Measurements from ENCODE around the gene FAM234B. TPM values are rescaled to one million over a fixed set of nuclear protein-coding genes. Genes with fewer than 3 reads are reported as not detected.

The FAM234B gene
- polyA plus RNA-seq, 3 donors = 1.6 to 3.2 (median 2.0) TPM

GRCh38 chr12:13091832-13092231 lies 47.7 kb downstream of the FAM234B start:
- Mint-ChIP-seq H3K4me1 (peaks cover 24% of the 10 kb centered on the region), H3K27me3 (ENCODE audit: low read depth in 3 of 3) (peaks cover 0 to 3% (median 1%) of the 10 kb centered on the region in 3 donors), H3K36me3 (no peaks in the 10 kb centered on the region), H3K9me3 (no peaks in the 10 kb centered on the region), H3K4me3 (no peak overlapping the region), H3K27ac (peak overlapping the region in 1 of 7 donors; percentile 11)
- H3K4me2 ChIP-seq (replicated peaks; ENCODE audit: extremely low read depth, low read length, poor library complexity, severe bottlenecking) = no peak overlapping the region
- H3K4me3 ChIP-seq (replicated peaks in 1 of 3; ENCODE audit: low read depth in 2 of 3, low read length in 3 of 3) = no peak overlapping the region
- H3K9ac ChIP-seq (ENCODE audit: insufficient read depth, low read length, poor library complexity, severe bottlenecking) = no peak overlapping the region
- no peaks in the 10 kb centered on the region for H4K20me1 ChIP-seq (ENCODE audit: insufficient read depth, low read length)
- DNase-seq = no peak
- intact Hi-C loops (cut with micrococcal nuclease) = loop anchor here in 1 of 2 donors (10.0 kb wide), 1 partner anchor 177 kb away; no protein-coding TSS in a partner anchor
- no peaks in the 10 kb centered on the region for H3K9me3 ChIP-seq (replicated peaks in 1 of 2; ENCODE audit: control insufficient read depth in 1 of 2, insufficient read depth in 1 of 2, low read length in 2 of 2)
- H2AFZ ChIP-seq (ENCODE audit: insufficient read depth, low read depth, low read length, poor library complexity, severe bottlenecking) = no peak overlapping the region
- no peaks in the 10 kb centered on the region for H3K27me3 ChIP-seq (ENCODE audit: control insufficient read depth in 2 of 2, insufficient read depth in 2 of 2, low read length in 2 of 2)
- no peaks in the 10 kb centered on the region for H3K79me2 ChIP-seq (ENCODE audit: insufficient read depth, low read length)
- TF ChIP-seq CTCF (IDR thresholded peaks at IDR 0.05) = no peak
- H3K27ac ChIP-seq (ENCODE audit: low read depth in 1 of 2, low read length in 2 of 2) = no peak overlapping the region
- 100% methylated on average over 1 of the region's 6 CpGs for WGBS (ENCODE audit: insufficient coverage)
- no peaks in the 10 kb centered on the region for H3K36me3 ChIP-seq (replicated peaks in 1 of 2; ENCODE audit: control insufficient read depth in 1 of 2, insufficient read depth in 2 of 2, low read length in 2 of 2)
- peaks cover 10 to 16% of the 10 kb centered on the region in 2 donors for H3K4me1 ChIP-seq (ENCODE audit: control insufficient read depth in 1 of 2, insufficient read depth in 2 of 2, low read length in 2 of 2)

DNA sequence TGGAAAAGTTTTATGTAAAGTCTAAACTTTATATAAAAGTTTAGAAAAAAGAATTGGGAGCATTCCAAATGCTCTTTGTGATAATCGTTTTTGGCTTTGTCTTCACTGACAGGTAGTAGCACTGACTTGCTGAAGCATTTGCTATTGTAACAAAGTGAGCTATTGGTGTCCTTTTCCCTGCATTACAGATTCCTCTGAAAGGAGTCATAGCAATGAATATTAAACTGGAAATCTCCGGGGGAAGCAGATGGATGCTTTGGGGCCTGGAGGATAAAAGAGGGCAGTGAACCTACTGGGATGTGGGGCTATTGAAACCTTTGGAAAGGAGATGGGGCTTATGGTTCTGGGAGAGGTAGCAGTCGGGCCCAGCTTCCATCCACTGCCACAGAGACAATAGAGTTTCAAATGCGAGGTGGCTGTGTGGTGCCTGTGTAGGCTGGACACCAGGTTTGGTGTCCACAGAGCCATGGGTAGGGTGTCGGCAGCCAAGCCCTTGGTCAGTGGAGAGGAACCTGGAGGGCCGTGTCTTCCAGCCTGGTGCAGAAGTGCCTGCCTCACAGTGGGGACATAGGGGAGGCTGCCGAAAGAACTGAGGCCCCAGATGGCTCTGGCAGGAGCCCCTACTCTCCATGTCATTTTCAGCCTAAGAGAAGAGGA lies 49.1 kb downstream of the FAM234B start:
- H3K36me3 ChIP-seq (replicated peaks in 1 of 2; ENCODE audit: control insufficient read depth in 1 of 2, insufficient read depth in 2 of 2, low read length in 2 of 2) = no peaks in the 10 kb centered on the region
- H3K9me3 Mint-ChIP-seq = no peaks in the 10 kb centered on the region
- H3K4me3 Mint-ChIP-seq = no peak overlapping the region
- H3K36me3 Mint-ChIP-seq = no peaks in the 10 kb centered on the region
- peak overlapping the region in 6 of 7 donors; percentile 31 to 71 (median 49) for H3K27ac Mint-ChIP-seq
- WGBS (ENCODE audit: insufficient coverage) = 97% methylated on average over 5 of the region's 7 CpGs
- H3K79me2 ChIP-seq (ENCODE audit: insufficient read depth, low read length) = no peaks in the 10 kb centered on the region
- no peak for DNase-seq
- no peak overlapping the region for H3K4me2 ChIP-seq (replicated peaks; ENCODE audit: extremely low read depth, low read length, poor library complexity, severe bottlenecking)
- H3K4me1 Mint-ChIP-seq = peaks cover 37% of the 10 kb centered on the region
- H3K27ac ChIP-seq (ENCODE audit: low read depth in 1 of 2, low read length in 2 of 2) = peak overlapping the region in 1 of 2 donors; percentile 52
- H3K9ac ChIP-seq (ENCODE audit: insufficient read depth, low read length, poor library complexity, severe bottlenecking) = no peak overlapping the region
- peaks cover 24% of the 10 kb centered on the region in 2 donors for H3K4me1 ChIP-seq (ENCODE audit: control insufficient read depth in 1 of 2, insufficient read depth in 2 of 2, low read length in 2 of 2)
- no peak overlapping the region for H3K4me3 ChIP-seq (replicated peaks in 1 of 3; ENCODE audit: low read depth in 2 of 3, low read length in 3 of 3)
- no peaks in the 10 kb centered on the region for H4K20me1 ChIP-seq (ENCODE audit: insufficient read depth, low read length)
- peaks cover 0 to 3% (median 0%) of the 10 kb centered on the region in 3 donors for H3K27me3 Mint-ChIP-seq (ENCODE audit: low read depth in 3 of 3)
- H3K27me3 ChIP-seq (ENCODE audit: control insufficient read depth in 2 of 2, insufficient read depth in 2 of 2, low read length in 2 of 2) = no peaks in the 10 kb centered on the region
- H2AFZ ChIP-seq (ENCODE audit: insufficient read depth, low read depth, low read length, poor library complexity, severe bottlenecking) = no peak overlapping the region
- no peaks in the 10 kb centered on the region for H3K9me3 ChIP-seq (replicated peaks in 1 of 2; ENCODE audit: control insufficient read depth in 1 of 2, insufficient read depth in 1 of 2, low read length in 2 of 2)
- no peak for TF ChIP-seq CTCF (IDR thresholded peaks at IDR 0.05)
- intact Hi-C loops (cut with micrococcal nuclease) = loop anchor here in 1 of 2 donors (10.0 kb wide), 1 partner anchor 179 kb away; no protein-coding TSS in a partner anchor
